ENCODE measurements around the gene TRIM39. TPM values are rescaled to one million over a fixed set of nuclear protein-coding genes. Genes with fewer than 3 reads are reported as not detected.

Gene TRIM39
- total and polyA plus RNA-seq, 2 of the 4 experiments (the other 2 are of a cell fraction), result 7.5 to 10.0 TPM

DNA sequence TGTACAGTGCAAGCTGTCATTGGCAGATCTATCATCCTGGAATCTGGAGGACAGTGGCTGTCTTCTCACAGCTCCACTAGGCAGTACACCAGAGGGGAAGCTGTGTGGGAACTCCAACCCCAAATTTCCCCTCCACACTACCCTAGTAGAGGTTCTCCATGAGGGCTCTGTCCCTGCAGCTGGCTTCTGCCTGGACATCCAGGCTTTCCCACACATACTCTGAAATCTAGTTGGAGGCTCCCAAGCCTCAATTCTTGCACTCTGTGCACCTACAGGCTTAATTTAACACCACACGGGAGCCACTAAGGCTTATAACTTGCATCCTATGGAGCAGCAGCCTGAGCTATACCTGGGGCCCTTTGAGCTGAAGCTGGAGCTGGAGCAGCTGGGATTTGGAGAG is 43.0 kb upstream of the TRIM39 start:
- no peak overlapping the region for H2BK20ac ChIP-seq (ENCODE audit: low read depth, low read length)
- H2AK9ac ChIP-seq (replicated peaks; ENCODE audit: low read depth, low read length, poor library complexity), result no peak overlapping the region
- WGBS, 2 experiments (ENCODE audit: extremely low coverage in 2 of 2, insufficient read length in 1 of 2), result no CpG with 5 or more reads among the region's 1 CpG
- ChIA-PET CTCF (no interaction called here), POLR2A (ENCODE audit: unreplicated experiment) (no interaction called here)
- BruUV-seq (replicated peaks), result no TSS peak
- H3K23ac ChIP-seq (ENCODE audit: low read depth, low read length), result no peak overlapping the region
- H3K4me1 ChIP-seq (ENCODE audit: control insufficient read depth, insufficient read depth, low read length), result no peaks in the 10 kb centered on the region
- no peak overlapping the region for H2AFZ ChIP-seq (replicated peaks; ENCODE audit: low read length, poor library complexity)
- H3K36me3 ChIP-seq (ENCODE audit: control insufficient read depth, insufficient read depth, low read length), result peaks cover 3% of the 10 kb centered on the region
- no peak overlapping the region for H4K8ac ChIP-seq (ENCODE audit: low read depth in 2 of 2, low read length in 2 of 2)
- H3K27ac ChIP-seq (ENCODE audit: insufficient read depth, low read length), result no peak overlapping the region
- no peak overlapping the region for H3K14ac ChIP-seq (replicated peaks; ENCODE audit: low read depth, low read length)
- no peaks in the 10 kb centered on the region for H4K20me1 ChIP-seq (ENCODE audit: insufficient read depth, low read length)
- TF ChIP-seq CEBPB (IDR thresholded peaks at IDR 0.05; ENCODE audit: low read depth, low read length) (no peak), FOS (IDR thresholded peaks at IDR 0.05; ENCODE audit: low read depth, low read length) (no peak), MAFK (IDR thresholded peaks at IDR 0.05; ENCODE audit: low read depth, low read length) (no peak), NFE2L2 (IDR thresholded peaks at IDR 0.05; ENCODE audit: low read depth, low read length) (no peak), CHD1 (IDR thresholded peaks at IDR 0.05; ENCODE audit: low read depth, low read length) (no peak), RAD21 (IDR thresholded peaks at IDR 0.05; ENCODE audit: low read length) (no peak), POLR2A (IDR thresholded peaks at IDR 0.05; ENCODE audit: low read depth, low read length) (no peak), RCOR1 (IDR thresholded peaks at IDR 0.05; ENCODE audit: insufficient replicate concordance, low read length) (no peak), MXI1 (IDR thresholded peaks at IDR 0.05; ENCODE audit: borderline replicate concordance, low read depth, low read length) (no peak), RFX5 (IDR thresholded peaks at IDR 0.05; ENCODE audit: low read depth, low read length) (no peak), SMC3 (IDR thresholded peaks at IDR 0.05; ENCODE audit: low read depth, low read length) (no peak), BHLHE40 (IDR thresholded peaks at IDR 0.05; ENCODE audit: low read depth, low read length) (no peak), MAZ (IDR thresholded peaks at IDR 0.05; ENCODE audit: borderline replicate concordance, low read depth, low read length) (no peak)
- TF ChIP-seq, protein P1, sequence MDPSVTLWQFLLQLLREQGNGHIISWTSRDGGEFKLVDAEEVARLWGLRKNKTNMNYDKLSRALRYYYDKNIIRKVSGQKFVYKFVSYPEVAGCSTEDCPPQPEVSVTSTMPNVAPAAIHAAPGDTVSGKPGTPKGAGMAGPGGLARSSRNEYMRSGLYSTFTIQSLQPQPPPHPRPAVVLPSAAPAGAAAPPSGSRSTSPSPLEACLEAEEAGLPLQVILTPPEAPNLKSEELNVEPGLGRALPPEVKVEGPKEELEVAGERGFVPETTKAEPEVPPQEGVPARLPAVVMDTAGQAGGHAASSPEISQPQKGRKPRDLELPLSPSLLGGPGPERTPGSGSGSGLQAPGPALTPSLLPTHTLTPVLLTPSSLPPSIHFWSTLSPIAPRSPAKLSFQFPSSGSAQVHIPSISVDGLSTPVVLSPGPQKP (IDR thresholded peaks at IDR 0.05; ENCODE audit: borderline replicate concordance, low read depth, low read length), result no peak
- TF ChIP-seq, protein P2, sequence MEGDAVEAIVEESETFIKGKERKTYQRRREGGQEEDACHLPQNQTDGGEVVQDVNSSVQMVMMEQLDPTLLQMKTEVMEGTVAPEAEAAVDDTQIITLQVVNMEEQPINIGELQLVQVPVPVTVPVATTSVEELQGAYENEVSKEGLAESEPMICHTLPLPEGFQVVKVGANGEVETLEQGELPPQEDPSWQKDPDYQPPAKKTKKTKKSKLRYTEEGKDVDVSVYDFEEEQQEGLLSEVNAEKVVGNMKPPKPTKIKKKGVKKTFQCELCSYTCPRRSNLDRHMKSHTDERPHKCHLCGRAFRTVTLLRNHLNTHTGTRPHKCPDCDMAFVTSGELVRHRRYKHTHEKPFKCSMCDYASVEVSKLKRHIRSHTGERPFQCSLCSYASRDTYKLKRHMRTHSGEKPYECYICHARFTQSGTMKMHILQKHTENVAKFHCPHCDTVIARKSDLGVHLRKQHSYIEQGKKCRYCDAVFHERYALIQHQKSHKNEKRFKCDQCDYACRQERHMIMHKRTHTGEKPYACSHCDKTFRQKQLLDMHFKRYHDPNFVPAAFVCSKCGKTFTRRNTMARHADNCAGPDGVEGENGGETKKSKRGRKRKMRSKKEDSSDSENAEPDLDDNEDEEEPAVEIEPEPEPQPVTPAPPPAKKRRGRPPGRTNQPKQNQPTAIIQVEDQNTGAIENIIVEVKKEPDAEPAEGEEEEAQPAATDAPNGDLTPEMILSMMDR (conservative IDR thresholded peaks at IDR 0.05; ENCODE audit: low read depth, low read length), result no peak
- TF ChIP-seq, protein P3, sequence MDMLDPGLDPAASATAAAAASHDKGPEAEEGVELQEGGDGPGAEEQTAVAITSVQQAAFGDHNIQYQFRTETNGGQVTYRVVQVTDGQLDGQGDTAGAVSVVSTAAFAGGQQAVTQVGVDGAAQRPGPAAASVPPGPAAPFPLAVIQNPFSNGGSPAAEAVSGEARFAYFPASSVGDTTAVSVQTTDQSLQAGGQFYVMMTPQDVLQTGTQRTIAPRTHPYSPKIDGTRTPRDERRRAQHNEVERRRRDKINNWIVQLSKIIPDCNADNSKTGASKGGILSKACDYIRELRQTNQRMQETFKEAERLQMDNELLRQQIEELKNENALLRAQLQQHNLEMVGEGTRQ (IDR thresholded peaks at IDR 0.05; ENCODE audit: low read depth, low read length), result no peak
- no peak overlapping the region for H2AK5ac ChIP-seq (ENCODE audit: low read depth, low read length)
- H4K91ac ChIP-seq (ENCODE audit: insufficient read depth, low read depth, low read length), result no peak overlapping the region
- H2BK120ac ChIP-seq (ENCODE audit: low read depth, low read length), result no peak overlapping the region
- H3K27me3 ChIP-seq (ENCODE audit: control insufficient read depth, insufficient read depth, low read length), result no peaks in the 10 kb centered on the region
- peaks cover 30% of the 10 kb centered on the region for H3K9me3 ChIP-seq (ENCODE audit: control insufficient read depth, insufficient read depth, low read length)
- H3K4ac ChIP-seq (ENCODE audit: low read depth, low read length), result no peak overlapping the region
- H3K79me1 ChIP-seq (ENCODE audit: low read depth in 1 of 2, low read length in 2 of 2), result peaks cover 0 to 3% of the 10 kb centered on the region in 2 experiments; a peak in 2 of 4 replicates
- H3K4me2 ChIP-seq (ENCODE audit: low read depth, low read length), result no peak overlapping the region
- no peak for DNase-seq
- in situ Hi-C loops (cut with MboI; ENCODE audit: low sequenced_read_pairs), result no loop called here
- no peak overlapping the region for H3K56ac ChIP-seq (ENCODE audit: extremely low read depth, insufficient read depth, low read length)
- H3K4me3 ChIP-seq (ENCODE audit: insufficient read depth, low read depth, low read length), result no peak overlapping the region
- no peak overlapping the region for H2BK5ac ChIP-seq (ENCODE audit: low read depth, low read length, poor library complexity, severe bottlenecking)
- no peak overlapping the region for H3K18ac ChIP-seq (ENCODE audit: low read depth, low read length)
- intact Hi-C loops (cut with micrococcal nuclease), result no loop called here
- no peaks in the 10 kb centered on the region for H3K9me1 ChIP-seq (ENCODE audit: insufficient read depth, low read length)
- dilution Hi-C loops (cut with HindIII; ENCODE audit: low sequenced_read_pairs, unreplicated experiment), result no loop called here
- H3K9ac ChIP-seq (ENCODE audit: low read depth, low read length), result no peak overlapping the region
- no peak overlapping the region for H4K5ac ChIP-seq (ENCODE audit: low read depth, low read length)
- no peak overlapping the region for H2BK15ac ChIP-seq (ENCODE audit: low read depth, low read length)
- no peak for ATAC-seq (ENCODE audit: low read depth)

Measured in IMR-90 (cell line).